DMS79 (cell line): Measurements from ENCODE around the gene SPECC1.
"Not testable (repeated sequence)": the region's sequence is repeated elsewhere in the genome, so short reads cannot be mapped to it uniquely, and the experiment has no call there.

Source experiments
- DNase-seq: peaks from one replicate; lab custom pipeline; 2025; lab: John Stamatoyannopoulos, UW

SPECC1 gene

DNA sequence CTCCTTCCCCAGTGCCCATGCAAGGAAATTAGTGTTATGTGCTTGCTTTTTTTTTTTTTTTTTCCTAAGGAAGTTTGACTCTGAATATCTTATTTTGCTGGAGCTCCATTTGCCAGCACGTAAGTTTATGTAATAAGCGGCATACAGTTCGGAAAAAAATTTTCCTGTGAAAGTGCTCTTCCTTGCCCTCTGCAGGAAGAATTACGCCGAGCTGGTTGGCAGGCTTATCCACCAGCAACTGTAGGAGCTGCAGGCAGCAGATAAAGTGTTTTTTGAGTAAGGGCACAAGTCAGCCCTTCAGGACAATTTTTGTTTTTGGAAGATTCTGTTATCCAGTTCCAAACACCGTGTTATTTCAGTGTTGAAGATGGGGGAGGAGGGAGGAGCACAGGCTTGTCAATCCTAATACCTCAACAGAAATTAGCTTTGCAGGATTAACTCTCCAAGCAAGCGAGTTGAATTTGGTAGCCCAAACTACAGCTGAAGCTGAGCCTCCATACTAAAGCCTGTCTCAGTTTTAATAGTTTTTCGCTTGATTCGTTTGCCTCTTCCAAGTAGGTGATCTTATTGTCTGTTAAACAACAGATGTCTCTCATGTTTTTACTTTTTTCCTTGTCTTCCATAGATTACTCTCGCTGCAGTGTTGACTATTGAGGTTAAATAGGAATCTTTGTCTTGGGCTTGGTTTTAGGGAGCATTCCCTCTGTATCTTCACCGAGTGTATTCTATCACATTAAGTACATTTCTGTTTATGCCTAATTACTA is 1.1 kb downstream of the SPECC1 start:
- DNase-seq, result peak; percentile 37

DNA sequence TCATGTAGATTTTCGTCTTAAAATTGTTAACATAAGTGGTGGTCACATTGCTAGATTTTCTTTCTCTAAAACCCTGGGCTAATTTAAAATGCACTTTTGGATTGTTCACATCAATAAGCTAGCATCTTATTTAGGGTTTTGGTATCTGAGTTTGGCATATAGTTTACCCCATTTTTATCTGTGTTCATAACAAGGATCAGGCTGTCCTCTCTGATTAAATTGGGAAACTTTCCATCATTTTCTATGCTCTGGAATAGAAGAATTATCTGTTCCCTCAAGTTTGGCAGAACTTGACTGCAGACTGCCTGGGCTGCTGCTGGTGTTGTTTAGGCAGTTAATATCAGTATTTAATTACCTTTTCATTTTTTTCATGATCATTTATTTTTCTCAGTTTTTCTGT is 1.8 kb downstream of the SPECC1 start:
- DNase-seq, result no peak

DNA sequence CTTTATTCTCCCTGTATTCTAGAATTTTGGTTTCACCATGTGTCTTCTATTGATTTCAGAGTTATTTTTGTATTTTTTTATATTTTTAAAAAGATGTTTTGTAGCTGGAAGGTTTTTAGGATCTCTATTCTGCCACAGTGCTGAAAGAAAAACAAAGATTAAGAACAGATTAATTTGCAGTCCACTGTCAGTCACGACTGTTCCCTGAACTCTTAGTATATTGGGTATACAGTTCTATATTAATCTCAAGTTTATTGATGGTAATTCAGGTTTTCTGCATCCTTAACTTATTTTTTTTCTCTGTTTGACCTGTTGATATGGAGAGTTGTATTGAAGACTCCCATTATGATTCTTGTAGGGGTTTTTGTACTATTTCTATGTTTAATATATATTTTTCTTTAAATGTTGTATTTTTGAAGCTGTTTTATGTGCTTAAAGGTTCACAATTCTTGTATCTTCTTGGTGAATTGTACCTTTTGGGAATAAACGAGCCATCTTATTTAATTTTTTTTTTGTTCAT is 2.9 kb downstream of the SPECC1 start:
- DNase-seq, result no peak

DNA sequence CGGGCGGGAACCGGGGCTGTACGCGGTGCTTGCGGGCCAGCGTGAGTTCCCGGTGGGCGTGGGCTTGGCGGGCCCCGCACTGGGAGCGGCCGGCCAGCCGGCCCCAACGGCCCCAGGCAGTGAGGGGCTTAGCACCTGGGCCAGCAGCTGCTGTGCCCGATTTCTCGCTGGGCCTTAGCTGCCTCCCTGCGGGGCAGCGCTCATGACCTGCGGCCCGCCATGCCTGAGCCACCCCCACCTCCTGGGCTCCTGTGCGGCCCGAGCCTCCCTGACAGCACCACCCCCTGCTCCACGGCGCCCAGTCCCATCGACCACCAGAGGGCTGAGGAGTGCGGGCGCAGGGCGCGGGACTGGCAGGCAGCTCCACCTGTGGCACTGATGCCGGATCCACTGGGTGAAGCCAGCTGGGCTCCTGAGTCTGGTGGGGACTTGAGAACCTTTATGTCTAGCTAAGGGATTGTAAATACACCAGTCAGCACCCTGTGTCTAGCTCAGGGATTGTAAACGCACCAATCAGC is 7.4 kb downstream of the SPECC1 start:
- DNase-seq, result not testable (repeated sequence)

DNA sequence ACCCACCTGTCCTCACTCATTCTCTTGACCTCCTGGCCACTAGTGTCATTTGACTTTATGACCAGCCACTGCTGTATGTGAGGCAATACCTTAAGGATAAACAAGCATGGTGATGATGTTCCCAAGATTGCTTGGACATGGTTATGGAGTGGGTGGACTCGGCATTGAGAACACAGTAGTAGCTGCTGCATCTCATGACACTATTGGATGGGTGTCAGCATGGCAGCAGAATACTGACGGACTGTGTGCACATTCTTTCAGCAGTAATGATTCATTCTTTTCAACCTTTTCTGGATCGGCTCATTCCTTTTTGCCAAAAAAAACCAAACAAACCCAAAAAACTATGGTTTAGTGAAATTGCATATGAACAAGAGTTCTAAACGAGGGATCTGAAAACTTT is 13.5 kb downstream of the SPECC1 start:
- no peak for DNase-seq

DNA sequence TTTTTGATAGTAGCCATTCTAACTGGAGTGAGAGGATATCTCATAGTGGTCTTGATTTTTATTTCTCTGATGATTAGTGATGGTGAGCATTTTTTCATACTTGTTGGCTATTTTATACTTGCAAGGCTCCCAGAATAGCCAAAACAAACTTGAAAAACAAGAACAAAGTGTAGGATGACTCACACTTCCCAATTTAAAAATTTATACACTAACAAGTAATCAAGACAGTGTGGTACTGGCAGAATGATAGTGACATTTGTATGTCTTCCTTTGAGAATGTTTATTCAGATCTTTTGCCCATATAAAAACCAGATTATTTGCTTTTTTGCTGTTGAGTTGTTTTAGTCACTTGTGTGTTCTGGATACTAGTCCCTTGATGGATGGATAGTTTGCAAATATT is 17.8 kb downstream of the SPECC1 start:
- DNase-seq, result no peak

DNA sequence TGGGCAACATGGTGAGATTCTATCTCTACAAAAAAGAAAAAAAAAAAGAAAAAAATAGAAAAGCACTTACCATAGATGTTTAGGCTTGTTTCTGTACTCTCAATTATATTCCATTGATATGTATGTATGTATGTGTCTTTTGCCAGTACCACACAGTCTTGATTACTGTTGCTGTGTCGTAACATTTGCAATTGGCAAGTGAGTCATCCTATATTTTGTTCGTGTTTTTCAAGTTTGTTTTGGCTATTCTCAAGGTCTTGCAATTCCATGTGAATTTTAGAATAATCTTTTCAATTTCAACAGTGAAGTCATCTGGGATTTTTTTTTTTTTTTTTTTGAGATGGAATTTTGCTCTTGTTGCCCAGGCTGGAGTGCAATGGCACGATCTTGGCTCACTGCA is 19.3 kb downstream of the SPECC1 start:
- no peak for DNase-seq

DNA sequence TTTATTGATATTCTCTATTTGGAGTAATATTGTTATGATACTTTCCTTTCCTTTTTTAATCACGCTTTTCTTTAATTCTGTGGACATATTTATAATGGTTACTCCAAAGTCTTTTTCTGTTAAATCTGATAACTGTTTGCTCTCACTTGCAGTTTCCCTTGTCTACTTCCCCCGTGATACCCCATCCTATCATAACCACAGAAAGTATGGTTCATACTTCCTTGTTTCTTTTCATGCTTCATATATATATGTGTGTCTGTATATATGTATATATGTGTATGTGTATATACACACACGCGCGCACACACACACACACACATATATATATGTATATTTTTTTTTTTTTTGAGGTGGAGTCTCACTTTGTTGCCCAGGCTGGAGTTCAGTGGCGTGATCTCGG is 23.5 kb downstream of the SPECC1 start:
- no peak for DNase-seq

DNA sequence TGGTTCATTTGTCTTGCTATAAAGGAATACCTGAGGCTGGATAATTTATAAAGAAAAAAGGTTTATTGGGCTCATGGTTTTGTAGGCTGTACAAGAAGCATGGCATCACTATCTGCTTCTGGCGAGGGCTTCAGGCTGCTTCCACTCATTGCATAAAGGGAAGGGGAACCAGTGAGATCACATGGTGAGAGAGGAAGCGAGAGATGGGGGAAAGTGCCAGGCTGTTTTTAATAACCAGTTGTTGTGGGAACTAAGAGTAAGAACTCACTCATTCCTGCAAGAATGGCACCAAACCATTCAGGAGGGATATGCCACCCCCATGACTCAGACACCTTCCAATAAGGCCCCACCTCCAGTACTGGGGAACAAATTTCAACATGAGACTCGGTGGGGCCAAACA is 24.3 kb downstream of the SPECC1 start:
- DNase-seq, result no peak

DNA sequence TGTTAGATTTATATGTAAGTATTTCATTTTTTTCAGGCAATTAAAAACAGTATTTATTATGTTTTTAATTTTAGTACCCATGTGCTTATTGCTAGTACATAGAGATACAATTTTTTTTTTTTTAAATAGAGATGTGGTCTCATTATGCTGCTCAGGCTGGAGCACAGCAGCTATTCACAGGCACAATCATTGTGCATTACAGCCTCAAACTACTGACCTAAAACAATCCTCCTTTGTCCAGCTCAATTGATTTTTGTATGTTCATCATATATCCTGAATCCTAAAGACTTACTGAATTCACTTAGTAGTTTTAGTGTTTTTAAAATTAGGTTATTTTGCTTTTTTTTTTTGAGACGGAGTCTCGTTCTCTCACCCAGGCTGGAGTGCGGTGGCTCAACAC is 26.3 kb downstream of the SPECC1 start:
- no peak for DNase-seq

DNA sequence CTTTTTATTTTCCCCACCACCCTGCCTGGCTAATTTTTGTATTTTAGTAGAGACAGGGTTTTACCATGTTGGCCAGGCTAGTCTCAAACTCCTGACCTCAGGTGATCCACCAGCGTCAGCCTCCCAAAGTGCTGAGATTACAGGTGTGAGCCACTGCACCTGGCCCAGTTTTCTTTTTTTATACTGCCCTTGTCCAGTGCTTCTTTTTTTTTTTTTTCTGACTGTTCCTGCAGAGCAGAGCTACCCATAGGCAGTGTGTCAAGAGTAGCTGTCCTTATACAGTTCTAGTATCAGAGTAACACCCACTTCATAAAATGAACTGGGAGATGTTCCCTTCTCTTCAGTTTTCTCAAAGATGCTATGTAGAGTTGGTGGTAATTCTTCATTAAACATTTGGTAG is 28.1 kb downstream of the SPECC1 start:
- DNase-seq, result not testable (repeated sequence)

DNA sequence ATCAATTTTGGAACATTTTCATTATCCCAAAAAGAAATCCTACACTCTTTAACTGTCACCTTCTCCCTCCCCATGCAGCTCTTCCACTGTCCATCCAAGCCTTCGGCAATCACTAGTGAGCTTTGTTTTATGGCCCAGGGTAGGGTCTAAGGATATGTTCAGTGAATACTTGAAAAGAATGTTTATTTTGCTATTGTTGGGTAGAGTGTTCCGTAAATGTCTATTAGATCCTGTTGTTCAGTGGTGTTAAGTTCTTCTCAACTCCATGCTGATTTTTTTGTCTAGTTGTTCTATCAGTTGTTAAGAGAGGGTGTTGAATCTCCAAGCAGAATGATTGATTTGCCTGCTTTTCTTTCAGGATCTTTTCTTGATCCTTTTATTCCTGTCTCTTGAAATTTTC is 29.9 kb downstream of the SPECC1 start:
- DNase-seq, result no peak

DNA sequence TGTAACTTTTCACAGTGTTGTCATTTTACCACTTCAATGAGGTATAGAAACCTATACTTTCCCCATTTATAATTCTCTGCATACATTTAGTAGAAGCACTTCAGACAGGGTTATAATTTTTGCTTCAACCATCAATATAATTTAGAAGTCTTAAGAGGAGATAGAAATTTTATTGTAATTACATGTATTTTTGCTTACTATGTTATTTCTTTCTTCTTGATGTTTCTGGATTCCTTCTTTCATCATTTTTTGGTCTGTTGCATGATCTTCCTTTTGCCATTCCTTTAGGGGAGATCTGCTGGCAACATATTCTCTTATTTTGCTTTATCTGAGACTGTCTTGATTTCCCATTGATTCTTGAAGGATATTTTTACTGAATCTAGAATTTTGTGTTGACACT is 31.1 kb downstream of the SPECC1 start:
- no peak for DNase-seq

DNA sequence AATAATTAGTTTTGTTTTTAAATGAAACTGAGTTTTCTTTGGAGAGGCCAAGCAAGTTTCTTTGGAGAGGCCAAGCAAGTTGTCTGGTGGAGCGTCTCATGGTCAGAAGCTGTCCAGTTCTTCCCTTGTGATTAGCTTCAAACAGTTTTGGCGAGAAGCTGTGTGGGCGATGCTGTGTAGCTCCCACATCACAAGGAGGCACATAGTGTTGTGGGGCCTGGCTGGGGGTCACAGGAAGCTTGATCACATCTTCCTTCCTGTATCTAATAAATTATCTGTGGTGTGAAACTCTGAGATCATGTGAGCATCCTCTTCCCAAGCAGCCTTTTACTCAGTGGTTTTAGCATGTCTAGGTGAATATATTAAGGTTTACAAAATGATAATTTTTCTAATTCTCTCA is 33.9 kb downstream of the SPECC1 start:
- no peak for DNase-seq

DNA sequence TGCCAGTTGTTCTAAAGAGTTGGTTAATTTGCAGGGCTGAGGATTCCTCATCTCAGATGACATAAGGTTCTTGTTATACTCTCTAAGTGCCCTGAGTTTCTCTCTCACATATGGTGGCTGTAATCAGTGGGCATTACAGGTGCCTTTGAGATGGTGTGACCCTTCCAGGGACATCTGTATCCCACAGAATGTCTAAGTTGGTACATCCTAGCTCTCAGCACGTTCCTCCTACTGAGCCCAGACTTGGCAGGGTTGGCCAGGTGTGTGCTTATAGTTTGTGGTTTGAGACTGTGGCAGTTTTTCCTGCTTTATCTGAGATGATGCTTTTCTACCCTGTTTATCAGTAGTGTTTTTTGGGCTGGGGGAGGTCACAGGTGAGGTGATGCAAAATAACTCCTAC is 36.3 kb downstream of the SPECC1 start:
- DNase-seq, result no peak

DNA sequence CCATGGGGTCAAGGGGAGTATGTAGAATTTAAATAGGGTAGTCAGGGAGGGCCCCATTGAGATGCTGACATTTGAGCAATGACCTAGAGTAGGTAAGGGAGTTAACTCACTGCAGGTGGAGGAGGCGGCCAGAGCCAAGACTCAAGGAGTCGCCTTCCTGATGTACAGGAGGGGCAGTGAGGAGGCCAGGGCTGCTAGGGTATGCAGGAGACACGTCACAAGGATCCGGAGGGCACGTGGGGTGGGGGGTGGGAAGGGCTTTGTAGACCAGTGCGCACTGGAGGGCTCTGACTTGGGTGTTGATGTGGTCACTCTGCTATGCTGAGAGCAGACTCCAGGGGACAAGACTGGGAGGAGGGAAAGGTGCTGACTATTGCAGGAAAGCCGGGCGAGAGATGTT is 37.5 kb downstream of the SPECC1 start:
- DNase-seq, result no peak

DNA sequence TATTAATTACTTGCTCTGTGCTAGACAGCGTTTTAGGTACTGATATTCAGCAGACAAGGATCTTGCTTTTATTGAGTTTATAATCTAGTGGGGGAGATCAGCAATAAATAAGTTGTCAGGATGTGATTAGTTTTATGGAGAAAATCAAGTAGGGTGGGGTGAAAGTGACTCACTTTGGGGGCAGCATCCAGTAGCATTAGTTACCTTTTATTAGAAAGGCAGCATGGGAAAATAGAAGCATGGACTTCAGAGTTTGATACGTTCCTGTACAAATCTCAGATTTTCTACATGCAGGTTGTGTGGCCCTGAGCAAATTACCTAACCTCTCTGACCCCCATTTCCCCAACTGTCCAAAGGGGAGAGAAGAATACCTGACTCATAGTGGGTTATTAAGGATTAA is 42.5 kb downstream of the SPECC1 start:
- DNase-seq, result no peak

DNA sequence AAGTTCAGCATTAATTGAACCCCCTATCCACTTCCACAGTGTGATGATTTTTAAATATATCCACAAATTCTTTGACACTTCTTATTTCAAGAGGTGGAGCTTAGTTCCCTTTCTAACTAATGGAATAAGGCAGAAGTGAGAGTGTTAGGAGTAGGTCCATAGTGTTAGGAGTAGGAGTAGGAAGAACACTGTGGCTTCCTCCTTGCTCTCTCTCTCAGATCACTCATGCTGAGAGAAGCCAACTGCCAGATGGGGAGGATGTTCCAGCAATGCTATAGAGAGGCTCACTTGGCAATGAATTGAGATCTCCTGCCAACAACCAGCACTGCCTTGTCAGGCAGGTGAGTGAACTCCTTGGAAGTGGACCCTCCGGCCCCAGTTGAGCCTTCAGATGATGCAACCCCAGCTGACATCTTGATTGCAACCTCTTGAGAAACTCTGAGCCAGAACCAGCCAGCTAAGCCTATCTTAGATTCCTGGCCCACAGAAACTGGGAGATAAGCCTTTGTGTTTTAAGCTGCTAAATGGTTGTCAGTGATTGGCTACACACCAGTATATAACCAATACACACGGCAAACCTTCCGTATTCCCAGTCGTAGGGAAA is 44.3 kb downstream of the SPECC1 start:
- DNase-seq, result no peak

DNA sequence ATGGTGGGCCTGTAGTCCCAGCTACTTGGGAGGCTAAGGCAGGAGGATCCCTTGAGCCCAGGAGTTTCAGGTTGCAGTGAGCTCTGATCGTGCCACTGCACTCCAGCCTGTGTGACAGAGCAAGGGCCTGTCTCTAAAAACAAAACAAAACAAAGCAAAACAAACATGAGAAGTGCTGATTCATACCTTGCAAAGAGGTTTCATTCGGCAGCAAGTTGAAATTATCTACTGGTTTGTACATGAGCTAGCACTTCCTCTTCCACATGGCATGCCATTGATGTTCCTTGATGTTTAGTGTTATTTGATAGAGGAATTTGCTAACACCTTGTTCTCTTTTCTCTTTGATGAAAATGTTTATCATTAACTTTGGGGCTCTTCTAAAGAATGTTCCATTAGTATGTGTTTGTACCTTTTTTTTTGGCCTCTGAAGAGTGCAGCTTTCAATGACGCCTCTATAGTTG is 50.6 kb downstream of the SPECC1 start:
- DNase-seq, result no peak

DNA sequence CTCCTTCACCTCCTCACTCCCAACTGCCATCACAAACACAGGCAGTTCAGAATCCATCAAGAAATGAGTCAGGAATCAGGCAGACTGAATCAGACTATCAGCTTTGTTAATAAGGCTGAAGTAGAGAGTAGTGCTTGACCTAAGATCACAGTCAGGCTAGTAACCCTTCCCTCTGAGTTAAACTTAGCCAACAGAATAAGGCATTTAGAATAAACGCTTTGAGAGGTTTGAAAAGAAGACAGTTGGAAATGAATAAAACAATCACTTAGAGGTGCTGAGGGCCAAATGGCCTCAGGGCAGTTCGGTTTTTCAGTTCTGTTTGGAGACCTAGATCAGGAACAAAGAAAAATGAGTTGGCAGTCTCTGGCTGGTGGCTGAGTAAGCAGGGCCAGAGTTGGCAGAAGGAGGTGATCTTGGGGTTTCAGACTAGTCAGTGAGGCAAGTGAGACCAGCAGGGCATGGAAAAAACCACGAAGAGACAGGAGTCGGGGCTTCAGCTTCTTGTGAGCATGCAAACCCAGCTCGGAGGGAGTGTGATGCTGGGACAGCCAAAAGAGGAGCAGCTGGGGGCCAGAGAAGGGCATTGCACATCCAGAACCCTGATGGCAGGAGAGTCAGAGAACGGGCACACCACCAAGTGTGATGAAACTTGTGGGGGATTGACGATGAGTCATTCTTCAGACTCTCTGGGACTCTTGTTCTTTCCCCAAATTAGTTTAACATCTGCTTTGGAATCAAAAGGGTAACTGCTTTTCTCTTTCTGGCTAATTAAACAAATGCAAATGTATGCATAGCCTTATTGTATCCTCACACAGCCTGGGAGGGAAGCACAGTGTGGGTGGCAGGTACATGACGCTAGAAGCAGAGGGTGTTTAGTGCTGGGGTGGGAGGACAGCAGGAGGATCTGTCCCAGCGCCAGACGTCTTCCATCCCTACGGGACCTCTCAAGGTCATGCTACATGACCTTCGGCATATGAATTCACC is 54.8 kb downstream of the SPECC1 start:
- DNase-seq, result no peak

DNA sequence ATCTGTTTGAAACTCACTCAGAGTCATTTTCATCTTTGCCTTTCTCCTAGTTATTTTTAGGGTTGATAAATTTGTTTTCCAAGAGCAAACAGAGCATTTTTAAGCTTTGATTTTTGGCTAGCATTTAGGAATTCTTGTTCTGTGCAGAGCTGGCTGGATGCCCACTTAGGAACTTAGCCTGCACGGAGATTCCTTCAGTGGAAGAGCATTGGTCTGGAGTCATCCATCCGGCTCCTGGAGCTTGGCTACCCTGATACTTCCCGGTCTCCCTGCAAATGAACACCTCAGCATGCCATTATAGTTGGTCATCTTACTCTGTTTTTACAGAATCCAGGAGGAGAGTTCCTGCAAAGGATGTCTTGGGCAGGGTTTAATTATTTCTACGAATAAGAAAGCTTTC is 57.1 kb downstream of the SPECC1 start:
- DNase-seq, result no peak

DNA sequence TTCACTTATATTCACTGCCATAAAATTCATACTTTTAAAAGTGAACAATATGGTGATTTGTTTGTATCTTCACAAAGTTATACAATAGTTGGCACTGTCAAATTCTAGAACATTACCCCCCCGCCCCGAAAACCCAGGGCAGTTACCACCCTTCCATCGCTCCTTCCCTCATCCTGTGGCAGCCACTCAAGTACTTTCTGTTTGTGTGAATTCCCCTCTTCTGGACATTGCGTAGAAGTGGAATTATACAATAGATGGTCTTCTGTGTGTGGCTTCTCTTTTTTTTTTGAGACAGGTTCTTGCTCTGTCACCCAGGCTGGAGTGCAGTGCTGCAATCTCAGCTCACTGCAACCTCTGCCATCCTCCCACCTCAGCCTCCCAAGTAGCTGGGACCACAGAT is 58.6 kb downstream of the SPECC1 start:
- no peak for DNase-seq
